Activated CD4-positive, alpha-beta T cell treated with anti-CD3 and anti-CD28 coated beads, Interleukin-2, amount 10 ng/mL, durations not matched to agents 7 days and 5 days (primary cell): ENCODE data around the gene TNK2. TPM values are rescaled to one million over a fixed set of nuclear protein-coding genes. Genes with fewer than 3 reads are reported as not detected.
"Not testable (repeated sequence)": the region's sequence is repeated elsewhere in the genome, so short reads cannot be mapped to it uniquely, and the experiment has no call there.

ENCODE experiments used
- CTCF ChIA-PET: fragments of 350-600 bp; sonication (Branson Sonifier 250); formaldehyde crosslinking; loops from one replicate; lab custom pipeline; 2021; ENCODE audit warnings: antibody characterized with exemption; lab: Charles Lee
- POLR2A ChIA-PET: fragments of 350-600 bp; sonication (Branson Sonifier 250); formaldehyde crosslinking; loops from one replicate; lab custom pipeline; 2021; ENCODE audit warnings: antibody characterized with exemption; lab: Charles Lee
- DNase-seq: peaks from one replicate; pipeline ENCODE4 v3.0.0-alpha.2; 2020
- H3K27ac Mint-ChIP-seq: one replicate; pipeline ENCODE4 v1.8.0; 2021; ENCODE audit warnings: mild to moderate bottlenecking, moderate library complexity, mixed read lengths
- H3K27me3 Mint-ChIP-seq: one replicate; pipeline ENCODE4 v1.8.0; 2021; ENCODE audit warnings: mixed read lengths
- H3K36me3 Mint-ChIP-seq: one replicate; pipeline ENCODE4 v1.8.0; 2021; ENCODE audit warnings: low read depth, mixed read lengths
- H3K4me1 Mint-ChIP-seq: one replicate; pipeline ENCODE4 v1.8.0; 2021; ENCODE audit warnings: mixed read lengths
- H3K4me3 Mint-ChIP-seq: one replicate; pipeline ENCODE4 v1.8.0; 2021; ENCODE audit warnings: mild to moderate bottlenecking, moderate library complexity, mixed read lengths
- H3K9me3 Mint-ChIP-seq: one replicate; pipeline ENCODE4 v1.8.0; 2021; ENCODE audit warnings: mixed read lengths
- total RNA-seq, 2 experiments: library from RNA; stranded (reverse); gene quantifications; one replicate each; pipeline ENCODE4 v1.2.3, GENCODE V29; 2021

The TNK2 gene
- total RNA-seq, 2 experiments from 2014 or later, result 121 to 136 TPM

GRCh38 chr3:195823280-195823679, 85.1 kb downstream of the TNK2 start:
- ChIA-PET CTCF (no interaction called here), POLR2A (no interaction called here)
- DNase-seq, result no peak
- Mint-ChIP-seq H3K9me3 (no peaks in the 10 kb centered on the region), H3K4me3 (no peak overlapping the region), H3K27me3 (peaks cover 2% of the 10 kb centered on the region), H3K36me3 (no peaks in the 10 kb centered on the region), H3K27ac (no peak overlapping the region), H3K4me1 (no peaks in the 10 kb centered on the region)

- Mint-ChIP-seq H3K27ac (no peak overlapping the region), H3K9me3 (no peaks in the 10 kb centered on the region), H3K4me3 (no peak overlapping the region), H3K27me3 (peaks cover 2% of the 10 kb centered on the region), H3K4me1 (peaks cover 6% of the 10 kb centered on the region), H3K36me3 (no peaks in the 10 kb centered on the region)
- CTCF ChIA-PET, result interaction anchor here (0.9 to 1.3 kb wide), 2 partner anchors 12 to 28 kb away, joined by 3 to 7 read pairs; no protein-coding TSS in a partner anchor
- POLR2A ChIA-PET, result no interaction called here
- DNase-seq, result no peak
Observed at GRCh38 chr3:195822131-195822696, 86.1 kb downstream of the TNK2 start.

- no peak overlapping the region for H3K27ac Mint-ChIP-seq
- H3K4me3 Mint-ChIP-seq, result no peak overlapping the region
- H3K4me1 Mint-ChIP-seq, result peaks cover 6% of the 10 kb centered on the region
- H3K36me3 Mint-ChIP-seq, result no peaks in the 10 kb centered on the region
- ChIA-PET CTCF (interaction anchor here (0.9 to 1.3 kb wide), 2 partner anchors 11 to 29 kb away, joined by 3 to 7 read pairs; no protein-coding TSS in a partner anchor), POLR2A (no interaction called here)
- no peak for DNase-seq
- H3K27me3 Mint-ChIP-seq, result peaks cover 2% of the 10 kb centered on the region
- H3K9me3 Mint-ChIP-seq, result no peaks in the 10 kb centered on the region
Observed at GRCh38 chr3:195821403-195822130, 86.8 kb downstream of the TNK2 start.

- H3K36me3 Mint-ChIP-seq, result no peaks in the 10 kb centered on the region
- no peak overlapping the region for H3K27ac Mint-ChIP-seq
- CTCF ChIA-PET, result interaction anchor here (2.6 kb wide), 1 partner anchor 29 kb away, joined by 8 read pairs; no protein-coding TSS in a partner anchor
- no peak overlapping the region for H3K4me3 Mint-ChIP-seq
- POLR2A ChIA-PET, result no interaction called here
- H3K9me3 Mint-ChIP-seq, result no peaks in the 10 kb centered on the region
- no peak for DNase-seq
- H3K4me1 Mint-ChIP-seq, result peaks cover 6% of the 10 kb centered on the region
- peaks cover 2% of the 10 kb centered on the region for H3K27me3 Mint-ChIP-seq
Observed at GRCh38 chr3:195820901-195821300, 87.5 kb downstream of the TNK2 start.

GRCh38 chr3:195820186-195820585, 88.2 kb downstream of the TNK2 start:
- no peaks in the 10 kb centered on the region for H3K9me3 Mint-ChIP-seq
- H3K27me3 Mint-ChIP-seq, result peaks cover 2% of the 10 kb centered on the region
- H3K4me1 Mint-ChIP-seq, result peaks cover 8% of the 10 kb centered on the region
- no peak for DNase-seq
- H3K4me3 Mint-ChIP-seq, result no peak overlapping the region
- CTCF ChIA-PET, result interaction anchor here (2.6 kb wide), 1 partner anchor 30 kb away, joined by 8 read pairs; no protein-coding TSS in a partner anchor
- H3K27ac Mint-ChIP-seq, result no peak overlapping the region
- no peaks in the 10 kb centered on the region for H3K36me3 Mint-ChIP-seq
- POLR2A ChIA-PET, result no interaction called here

GRCh38 chr3:195818301-195818700, 90.0 kb downstream of the TNK2 start:
- H3K4me1 Mint-ChIP-seq, result peaks cover 8% of the 10 kb centered on the region
- POLR2A ChIA-PET, result no interaction called here
- CTCF ChIA-PET, result interaction anchor here (0.6 to 2.6 kb wide), 4 partner anchors 14 to 501 kb away, joined by 3 to 8 read pairs (median 3); no protein-coding TSS in a partner anchor
- H3K9me3 Mint-ChIP-seq, result no peaks in the 10 kb centered on the region
- DNase-seq, result no peak
- H3K36me3 Mint-ChIP-seq, result no peaks in the 10 kb centered on the region
- H3K27ac Mint-ChIP-seq, result no peak overlapping the region
- peaks cover 2% of the 10 kb centered on the region for H3K27me3 Mint-ChIP-seq
- no peak overlapping the region for H3K4me3 Mint-ChIP-seq

- Mint-ChIP-seq H3K4me1 (peaks cover 8% of the 10 kb centered on the region), H3K27ac (no peak overlapping the region), H3K4me3 (no peak overlapping the region), H3K36me3 (no peaks in the 10 kb centered on the region), H3K27me3 (peaks cover 2% of the 10 kb centered on the region), H3K9me3 (no peaks in the 10 kb centered on the region)
- DNase-seq, result no peak
- ChIA-PET POLR2A (no interaction called here), CTCF (interaction anchor here (0.6 to 0.9 kb wide), 2 partner anchors 13 to 502 kb away, joined by 3 read pairs; no protein-coding TSS in a partner anchor)
Observed at GRCh38 chr3:195817578-195818135, 90.7 kb downstream of the TNK2 start.

GRCh38 chr3:195816276-195816913, 92.0 kb downstream of the TNK2 start:
- H3K4me3 Mint-ChIP-seq, result not testable (repeated sequence)

GRCh38 chr3:195815169-195815771, 93.1 kb downstream of the TNK2 start:
- CTCF ChIA-PET, result interaction anchor here (0.8 to 1.7 kb wide), 9 partner anchors 9 to 544 kb away, joined by 3 to 4 read pairs (median 4); partner anchors contain the start of gene XXYLT1
- Mint-ChIP-seq H3K4me3 (no peak overlapping the region), H3K27me3 (peaks cover 4% of the 10 kb centered on the region), H3K9me3 (no peaks in the 10 kb centered on the region), H3K27ac (peak overlapping the region; percentile 36), H3K36me3 (no peaks in the 10 kb centered on the region), H3K4me1 (peaks cover 11% of the 10 kb centered on the region)
- POLR2A ChIA-PET, result no interaction called here
- no peak for DNase-seq

More at GRCh38 chr3:195816276-195816913, 92.0 kb downstream of the TNK2 start:
- H3K9me3 Mint-ChIP-seq, H3K4me1 Mint-ChIP-seq, DNase-seq, CTCF ChIA-PET, POLR2A ChIA-PET, H3K27me3 Mint-ChIP-seq, H3K36me3 Mint-ChIP-seq: not testable (repeated sequence)
- peak overlapping the region; percentile 50 for H3K27ac Mint-ChIP-seq

- DNase-seq, result no peak
- Mint-ChIP-seq H3K27ac (no peak overlapping the region), H3K27me3 (peaks cover 4% of the 10 kb centered on the region), H3K4me1 (peaks cover 13% of the 10 kb centered on the region), H3K4me3 (no peak overlapping the region), H3K9me3 (no peaks in the 10 kb centered on the region), H3K36me3 (no peaks in the 10 kb centered on the region)
- CTCF ChIA-PET, result interaction anchor here (0.8 to 1.7 kb wide), 6 partner anchors 13 to 543 kb away, joined by 3 to 4 read pairs (median 4); partner anchors contain the start of gene XXYLT1
- POLR2A ChIA-PET, result no interaction called here
Observed at GRCh38 chr3:195813916-195814640, 94.3 kb downstream of the TNK2 start.
